Cardiac muscle cell (in vitro differentiated cells and primary cell): ENCODE data around the gene PPEF2. TPM values are rescaled to one million over a fixed set of nuclear protein-coding genes. Genes with fewer than 3 reads are reported as not detected.

ENCODE experiments used
- DNase-seq, 2 donors: peaks; one replicate each; pipeline versions ENCODE4 v3.0.0 to v3.0.0-alpha.2; 2010 to 2017; ENCODE audit warnings: low read depth in 1 of 2, low spot score in 1 of 2
- H3K27ac ChIP-seq: fragments of 200-600 bp; sonication (generic); 2 replicates; pipeline ENCODE4 v1.5.1; 2016
- H3K27me3 ChIP-seq: fragments of 200-600 bp; sonication (generic); 2 replicates; pipeline ENCODE4 v1.6.0; 2016; ENCODE audit warnings: control low read depth
- H3K36me3 ChIP-seq: fragments of 200-600 bp; sonication (generic); 2 replicates; pipeline ENCODE4 v1.5.1; 2016; ENCODE audit warnings: control low read depth
- H3K4me1 ChIP-seq: fragments of 200-600 bp; sonication (generic); 2 replicates; pipeline ENCODE4 v1.8.1; 2017; ENCODE audit warnings: low read depth, mild to moderate bottlenecking, mixed run types
- H3K4me3 ChIP-seq: fragments of 200-600 bp; sonication (generic); 2 replicates; pipeline ENCODE4 v1.5.1; 2016; ENCODE audit warnings: mild to moderate bottlenecking
- H3K9me3 ChIP-seq: fragments of 200-600 bp; sonication (generic); 2 replicates; pipeline ENCODE4 v1.5.1; 2017; ENCODE audit warnings: low read depth, mild to moderate bottlenecking, control low read depth
- CTCF ChIP-seq: IDR thresholded peaks from 2 replicates; pipeline ENCODE4 v1.5.1; 2012; ENCODE audit warnings: low read depth, mild to moderate bottlenecking, low read length
- polyA plus RNA-seq: library from polyadenylated mRNA; unstranded; fragments of >200 nt; fragmentation: Nextera tagmentation; extraction: Ambion mirVana; gene quantifications from 2 replicates; pipeline ENCODE4 v1.2.1, GENCODE V29; 2016
- total RNA-seq: library from RNA; depleted of rRNA; stranded (reverse); fragments of >200 nt; gene quantifications from 2 replicates; pipeline ENCODE4 v1.2.3, GENCODE V29; 2016

PPEF2 gene
- total RNA-seq (not detected in 2 replicates), polyA plus RNA-seq (not detected in 2 replicates)

DNA sequence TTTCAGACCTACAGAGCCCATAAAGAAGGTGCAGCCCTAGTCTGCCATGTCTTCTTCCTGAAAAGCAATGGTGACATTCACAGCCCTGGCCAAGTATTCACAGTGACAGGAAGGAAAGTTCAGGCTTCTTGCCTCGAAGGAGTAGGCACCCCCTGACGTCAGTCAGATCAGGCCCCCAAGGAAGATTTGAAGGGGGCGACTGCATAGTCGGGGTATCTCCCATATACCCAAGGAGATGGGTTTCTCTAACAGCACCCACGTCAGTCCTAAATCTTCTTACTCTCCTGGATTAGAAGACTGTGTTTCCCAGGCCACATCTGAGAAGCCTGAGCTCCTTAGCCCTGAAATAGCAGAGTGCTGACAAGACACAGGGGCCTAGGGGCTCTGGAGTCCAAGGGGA lies at the start of gene PPEF2:
PPEF2 (minus strand) TSS at position 101 of the 400 bp plus-strand sequence. CDS start 6,127 bp downstream, outside the sequence.
- Histone ChIP-seq H3K27ac (no peak within 1 kb of the TSS), H3K9me3 (no peaks in the 10 kb centered on the region), H3K27me3 (no peaks in the 10 kb centered on the region), H3K4me1 (no peaks in the 10 kb centered on the region), H3K36me3 (no peaks in the 10 kb centered on the region), H3K4me3 (no peak within 1 kb of the TSS)
- DNase-seq = no peak
- no peak for TF ChIP-seq CTCF

DNA sequence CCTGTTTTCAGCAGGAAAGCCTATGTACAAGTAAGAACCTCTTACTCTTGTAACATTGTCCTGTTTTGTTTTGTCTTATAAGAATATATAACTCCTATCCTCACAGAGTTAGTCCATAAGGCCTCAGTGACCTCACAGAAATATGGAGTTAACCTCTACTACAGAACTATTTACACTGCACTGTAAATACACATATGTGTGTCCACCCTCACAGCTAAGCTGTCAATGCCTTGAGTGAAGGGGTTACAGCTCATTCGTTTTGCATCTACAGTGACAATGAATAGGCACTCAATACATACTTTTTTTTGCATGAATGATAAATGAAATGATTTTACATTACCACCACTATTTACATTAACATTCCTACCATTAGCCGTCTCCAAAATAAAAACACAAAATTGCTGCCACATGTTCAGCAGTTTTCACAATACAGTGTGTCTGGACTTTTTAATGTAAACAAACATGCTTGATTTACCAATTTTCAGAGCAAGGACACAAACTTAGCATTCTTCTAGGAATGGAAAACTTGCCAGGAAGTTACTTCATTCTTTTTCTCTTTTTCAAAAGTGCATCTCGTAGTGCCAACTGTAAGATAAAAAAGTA lies 48.1 kb upstream of the PPEF2 start:
- H3K9me3 ChIP-seq = no peaks in the 10 kb centered on the region
- no peak overlapping the region for H3K27ac ChIP-seq
- H3K4me3 ChIP-seq = no peak overlapping the region
- peaks cover 64% of the 10 kb centered on the region for H3K36me3 ChIP-seq
- H3K27me3 ChIP-seq = no peaks in the 10 kb centered on the region
- no peak for DNase-seq
- no peak for TF ChIP-seq CTCF
- no peaks in the 10 kb centered on the region for H3K4me1 ChIP-seq

DNA sequence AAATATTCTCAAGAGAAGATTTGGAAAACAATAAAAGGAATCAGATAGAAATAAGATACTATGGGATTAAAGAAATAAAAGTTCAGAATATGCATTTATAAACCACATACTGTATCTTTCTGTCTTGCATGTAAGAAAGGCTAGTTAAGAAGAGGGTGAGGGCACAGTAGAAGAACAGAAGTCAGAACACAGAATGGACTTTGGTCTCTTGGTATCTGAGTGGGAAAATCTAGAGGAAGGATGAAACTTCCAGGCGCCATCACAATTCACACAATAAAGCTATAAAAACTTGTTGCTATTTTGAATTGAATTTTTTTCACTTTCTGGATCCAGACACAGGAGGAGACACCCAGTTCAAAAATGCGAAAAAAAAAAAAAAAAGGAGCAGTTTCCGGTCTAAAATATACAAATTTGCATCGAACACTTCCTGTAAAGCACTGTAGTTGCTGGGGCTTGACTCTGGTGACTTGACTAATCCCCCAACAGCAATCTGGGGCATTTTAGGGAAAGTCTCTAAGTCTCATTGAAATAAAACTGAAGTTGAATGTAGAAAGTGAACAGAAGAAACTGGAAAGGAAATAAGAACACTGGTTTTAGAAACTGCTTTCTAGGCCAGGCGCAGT lies 46.7 kb upstream of the PPEF2 start:
- Histone ChIP-seq H3K27ac (no peak overlapping the region), H3K9me3 (no peaks in the 10 kb centered on the region), H3K4me3 (no peak overlapping the region), H3K27me3 (no peaks in the 10 kb centered on the region), H3K4me1 (no peaks in the 10 kb centered on the region), H3K36me3 (peaks cover 61% of the 10 kb centered on the region)
- no peak for TF ChIP-seq CTCF
- no peak for DNase-seq

DNA sequence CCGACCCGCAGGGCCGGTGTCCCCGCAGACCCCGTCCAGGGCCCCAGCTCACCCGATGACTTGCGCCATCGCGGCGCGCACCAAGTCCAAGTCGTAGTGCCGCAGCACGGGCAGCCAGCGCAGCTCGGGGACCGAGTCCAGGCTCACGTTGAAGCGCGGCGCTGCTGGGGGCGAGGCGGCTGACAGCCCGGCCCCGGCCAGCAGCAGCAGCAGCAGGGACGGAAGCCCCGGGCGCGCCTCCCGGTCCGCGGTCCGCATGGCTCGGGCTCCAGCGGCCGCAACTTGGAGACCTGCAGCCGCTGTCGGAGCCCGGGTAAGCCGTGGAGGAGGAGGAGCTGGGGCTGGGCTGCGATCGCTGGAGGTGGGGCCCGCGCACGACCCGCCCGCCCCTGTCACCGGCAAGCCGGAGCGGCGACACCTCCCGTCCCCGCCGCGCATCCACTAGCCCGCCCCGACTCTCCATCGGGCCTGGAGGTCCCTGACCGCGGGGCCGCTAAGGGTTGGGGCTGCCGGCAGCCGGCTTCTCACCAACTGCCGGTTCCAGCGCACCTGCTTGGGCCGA lies 38.5 kb upstream of the PPEF2 start, which contains the start of gene NAAA:
NAAA (minus strand) TSS at position 322 of the 562 bp plus-strand sequence; CDS start at position 258, 64 bp downstream.
- no peaks in the 10 kb centered on the region for H3K9me3 ChIP-seq
- H3K36me3 ChIP-seq = peaks cover 2% of the 10 kb centered on the region
- peak within 1 kb of the TSS; percentile 77 for H3K4me3 ChIP-seq
- no peak for TF ChIP-seq CTCF
- no peaks in the 10 kb centered on the region for H3K4me1 ChIP-seq
- peak; percentile 58 to 81 for DNase-seq
- H3K27ac ChIP-seq = no peak within 1 kb of the TSS
- peaks cover 9% of the 10 kb centered on the region for H3K27me3 ChIP-seq

DNA sequence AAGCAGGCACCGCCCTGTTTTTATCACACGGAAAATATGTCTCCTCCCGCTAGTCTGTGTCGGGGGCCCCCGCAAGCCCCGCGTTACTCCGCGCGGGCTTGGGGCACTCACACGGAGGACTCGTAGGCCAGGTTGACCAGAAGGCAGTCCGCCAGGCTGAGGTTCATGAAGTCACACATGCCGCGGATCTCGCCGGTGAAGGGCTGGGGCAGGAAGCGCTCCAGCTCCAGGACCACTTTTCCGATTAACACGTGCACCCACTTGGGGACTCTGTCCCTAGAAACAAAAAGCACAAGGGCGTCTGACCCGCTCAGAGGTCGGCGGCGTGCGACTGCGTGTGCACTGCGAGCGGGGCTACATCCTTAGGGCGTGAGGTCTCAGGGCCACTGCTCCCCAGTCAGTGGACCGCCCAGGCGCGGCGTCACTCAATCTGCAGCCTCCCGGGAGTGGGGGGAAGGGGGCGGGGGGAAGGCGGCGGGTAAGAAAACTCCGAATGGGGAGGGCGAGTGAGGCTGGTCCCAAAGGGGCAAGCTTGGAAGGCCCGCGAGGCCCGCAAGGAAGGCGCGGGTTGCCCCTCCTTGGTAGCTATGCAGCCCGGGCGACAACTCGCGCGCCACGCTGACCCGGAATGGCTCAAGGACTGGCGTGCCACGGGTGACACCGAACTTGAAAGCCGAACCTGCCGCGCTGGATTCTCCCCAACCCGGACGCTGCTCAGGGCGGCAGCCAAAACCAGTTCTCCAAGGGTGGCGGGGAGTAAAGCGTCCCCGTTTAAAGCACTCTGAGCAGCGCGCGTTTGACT lies 37.8 kb upstream of the PPEF2 start:
- no peaks in the 10 kb centered on the region for H3K36me3 ChIP-seq
- no peaks in the 10 kb centered on the region for H3K9me3 ChIP-seq
- H3K27me3 ChIP-seq = peaks cover 9% of the 10 kb centered on the region
- no peak overlapping the region for H3K27ac ChIP-seq
- H3K4me1 ChIP-seq = no peaks in the 10 kb centered on the region
- TF ChIP-seq CTCF = no peak
- DNase-seq = peak; percentile 58 to 63
- peak overlapping the region; percentile 77 for H3K4me3 ChIP-seq
